Measurements from ENCODE around the gene ACTN1. TPM values are rescaled to one million over a fixed set of nuclear protein-coding genes. Genes with fewer than 3 reads are reported as not detected.

ACTN1 gene
- total and polyA plus RNA-seq, 2 experiments from 2014 or later = 121 to 280 TPM

DNA sequence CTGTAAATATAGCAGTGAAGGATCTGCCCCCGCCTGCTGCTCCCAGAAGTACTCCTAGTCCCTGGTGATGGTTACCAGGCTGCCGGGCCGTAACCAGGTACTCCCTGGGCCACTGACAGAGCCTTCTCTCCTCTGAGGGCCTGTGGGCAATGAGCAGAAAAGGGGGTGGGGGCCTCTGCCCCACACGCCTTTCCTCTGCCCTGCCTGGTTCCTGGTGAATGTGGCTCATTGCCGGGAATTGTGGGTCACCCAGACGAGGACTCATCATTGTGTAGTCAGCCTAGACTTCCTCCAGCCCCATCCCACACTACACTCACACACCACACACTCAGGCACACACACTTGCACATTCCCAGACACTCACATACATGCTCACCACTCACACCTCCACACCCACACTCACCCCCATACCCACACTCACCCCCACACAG is 35.7 kb upstream of the ACTN1 start:
- Mint-ChIP-seq H3K4me3 (no peak overlapping the region), H3K27me3 (ENCODE audit: insufficient read depth, low read depth, poor library complexity) (peaks cover 6% of the 10 kb centered on the region), H3K36me3 (ENCODE audit: low read depth) (no peaks in the 10 kb centered on the region), H3K4me1 (peaks cover 37% of the 10 kb centered on the region), H3K27ac (peak overlapping the region; percentile 24; the same call in 1 of the 2 replicates), H3K9me3 (no peaks in the 10 kb centered on the region)
- no peak for DNase-seq (ENCODE audit: low spot score)
- Histone ChIP-seq H3K9me2 (ENCODE audit: insufficient read depth) (no peaks in the 10 kb centered on the region), H3K79me2 (replicated peaks; ENCODE audit: insufficient read depth) (no peaks in the 10 kb centered on the region), H3F3A (replicated peaks; ENCODE audit: low read depth) (0 out of 2 replicates have a peak, but pooled peaks cover 4% of the 10 kb centered on the region), H3K36me3 (ENCODE audit: insufficient read depth) (no peaks in the 10 kb centered on the region), H3K4me2 (no peak overlapping the region), H2AFZ (peak overlapping the region; percentile 61; the same call in 1 of the 2 replicates), H3K4me3 (no peak overlapping the region), H3K4me1 (ENCODE audit: insufficient read depth) (peaks cover 33% of the 10 kb centered on the region), H3K27me3 (ENCODE audit: insufficient read depth) (no peaks in the 10 kb centered on the region), H3K27ac (ENCODE audit: low read depth) (no peak overlapping the region), H4K20me1 (replicated peaks; ENCODE audit: insufficient read depth) (no peaks in the 10 kb centered on the region)
- TF ChIP-seq EZH2phosphoT487 (IDR thresholded peaks at IDR 0.05; ENCODE audit: unreplicated experiment) (no peak), ZNF331 (CRISPR knock-in tag; IDR thresholded peaks at IDR 0.05; ENCODE audit: low read depth) (no peak), REST (IDR thresholded peaks at IDR 0.05; ENCODE audit: unreplicated experiment) (no peak)
- ATAC-seq = no peak; the same call in 2 of the 3 replicates

GRCh38 chr14:69013943-69014782 is 35.1 kb upstream of the ACTN1 start:
- Mint-ChIP-seq H3K4me1 (peaks cover 37% of the 10 kb centered on the region), H3K27me3 (ENCODE audit: insufficient read depth, low read depth, poor library complexity) (peaks cover 6% of the 10 kb centered on the region), H3K9me3 (no peaks in the 10 kb centered on the region), H3K36me3 (ENCODE audit: low read depth) (no peaks in the 10 kb centered on the region), H3K4me3 (no peak overlapping the region), H3K27ac (peak overlapping the region; percentile 48; the same call in 1 of the 2 replicates)
- Histone ChIP-seq H3K79me2 (replicated peaks; ENCODE audit: insufficient read depth) (no peaks in the 10 kb centered on the region), H3F3A (replicated peaks; ENCODE audit: low read depth) (0 out of 2 replicates have a peak, but pooled peaks cover 4% of the 10 kb centered on the region), H4K20me1 (replicated peaks; ENCODE audit: insufficient read depth) (no peaks in the 10 kb centered on the region), H2AFZ (peak overlapping the region; percentile 61), H3K4me3 (no peak overlapping the region), H3K36me3 (ENCODE audit: insufficient read depth) (no peaks in the 10 kb centered on the region), H3K4me2 (no peak overlapping the region; the same call in 1 of the 2 replicates), H3K27ac (ENCODE audit: low read depth) (no peak overlapping the region), H3K27me3 (ENCODE audit: insufficient read depth) (no peaks in the 10 kb centered on the region), H3K9me2 (ENCODE audit: insufficient read depth) (no peaks in the 10 kb centered on the region), H3K4me1 (ENCODE audit: insufficient read depth) (peaks cover 33% of the 10 kb centered on the region)
- ATAC-seq (peak; percentile 88), DNase-seq (ENCODE audit: low spot score) (peak; percentile 67)
- TF ChIP-seq POLR2AphosphoS5 (IDR thresholded peaks at IDR 0.05; ENCODE audit: low read depth) (no peak), STAT1 (IDR thresholded peaks at IDR 0.05; ENCODE audit: unreplicated experiment) (no peak), CREB1 (CRISPR knock-in tag; IDR thresholded peaks at IDR 0.05; ENCODE audit: low read depth) (no peak), CTCF (conservative IDR thresholded peaks at IDR 0.05; ENCODE audit: low read depth in 2 of 2) (no peak), ZNF462 (CRISPR knock-in tag; IDR thresholded peaks at IDR 0.05) (no peak; the same call in 1 of the 2 replicates), JUNB (IDR thresholded peaks at IDR 0.05; ENCODE audit: unreplicated experiment) (no peak)
